Esophagus squamous epithelium (tissue), 4 donors: ENCODE data around the gene CCDC182.

Experiments used
- POLR2A ChIP-seq, 4 donors: fragments of 450-650 bp; IDR thresholded peaks; one replicate each; pipeline ENCODE4 v1.6.1; 2017; ENCODE audit warnings: antibody characterized with exemption in 4 of 4, mild to moderate bottlenecking in 4 of 4, moderate library complexity in 3 of 4
- TF ChIP-seq, protein P1 (sequence below), 6 experiments: fragments of 450-650 bp in 4 of 6; fragments of 200-600 bp in 2 of 6; sonication (generic) in 2 of 6; IDR thresholded peaks; one replicate each; pipeline ENCODE4 v1.5.1; 2016 to 2019; ENCODE audit warnings: antibody characterized with exemption in 6 of 6, mild to moderate bottlenecking in 4 of 6, moderate library complexity in 4 of 6

DNA sequence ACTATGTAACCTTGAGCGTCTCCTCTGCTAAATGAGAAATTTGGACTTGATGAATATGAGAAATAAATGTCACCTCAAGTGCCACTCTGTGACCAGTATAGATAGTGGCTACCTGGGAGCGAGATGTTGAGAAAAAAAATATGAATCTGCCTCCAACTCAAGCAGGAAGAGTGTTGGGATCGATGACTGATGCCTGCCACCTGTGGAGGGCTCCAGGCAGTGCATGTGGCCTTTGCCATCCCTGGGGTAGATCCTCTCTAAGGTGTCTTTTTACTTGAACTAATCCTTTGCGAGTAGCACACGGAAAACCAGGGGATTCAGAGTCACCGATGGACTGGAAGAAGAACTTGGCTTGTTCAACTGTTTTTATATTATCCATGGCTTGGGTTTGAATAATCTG lies 9.4 kb downstream of the CCDC182 start:
- TF ChIP-seq, protein P1, sequence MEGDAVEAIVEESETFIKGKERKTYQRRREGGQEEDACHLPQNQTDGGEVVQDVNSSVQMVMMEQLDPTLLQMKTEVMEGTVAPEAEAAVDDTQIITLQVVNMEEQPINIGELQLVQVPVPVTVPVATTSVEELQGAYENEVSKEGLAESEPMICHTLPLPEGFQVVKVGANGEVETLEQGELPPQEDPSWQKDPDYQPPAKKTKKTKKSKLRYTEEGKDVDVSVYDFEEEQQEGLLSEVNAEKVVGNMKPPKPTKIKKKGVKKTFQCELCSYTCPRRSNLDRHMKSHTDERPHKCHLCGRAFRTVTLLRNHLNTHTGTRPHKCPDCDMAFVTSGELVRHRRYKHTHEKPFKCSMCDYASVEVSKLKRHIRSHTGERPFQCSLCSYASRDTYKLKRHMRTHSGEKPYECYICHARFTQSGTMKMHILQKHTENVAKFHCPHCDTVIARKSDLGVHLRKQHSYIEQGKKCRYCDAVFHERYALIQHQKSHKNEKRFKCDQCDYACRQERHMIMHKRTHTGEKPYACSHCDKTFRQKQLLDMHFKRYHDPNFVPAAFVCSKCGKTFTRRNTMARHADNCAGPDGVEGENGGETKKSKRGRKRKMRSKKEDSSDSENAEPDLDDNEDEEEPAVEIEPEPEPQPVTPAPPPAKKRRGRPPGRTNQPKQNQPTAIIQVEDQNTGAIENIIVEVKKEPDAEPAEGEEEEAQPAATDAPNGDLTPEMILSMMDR (IDR thresholded peaks at IDR 0.05), result peak in 2 of 6 experiments; percentile 7 to 22
- no peak for TF ChIP-seq POLR2A (IDR thresholded peaks at IDR 0.05)
